ENCODE data around the gene DCHS2.

DNA sequence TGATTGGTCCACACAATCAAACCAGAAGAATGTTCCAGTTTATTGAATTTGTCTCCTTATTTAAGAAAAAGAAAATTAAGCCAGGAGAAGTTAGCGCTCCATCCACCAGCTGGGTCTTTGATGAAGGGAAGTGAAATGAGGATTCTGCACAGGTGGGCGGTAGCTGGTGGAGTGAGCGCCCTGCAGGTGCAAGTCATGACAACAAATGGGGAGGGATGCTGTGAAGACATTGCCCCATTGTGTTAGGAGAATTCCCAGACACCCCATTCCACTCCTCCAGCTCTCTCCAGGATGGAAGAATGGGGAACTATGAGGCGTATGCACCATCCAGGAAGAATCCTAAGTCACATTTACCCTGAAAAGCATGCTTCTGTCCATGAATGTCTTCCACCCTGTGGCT lies 35.7 kb upstream of the DCHS2 start:
- TF ChIP-seq, protein P1, sequence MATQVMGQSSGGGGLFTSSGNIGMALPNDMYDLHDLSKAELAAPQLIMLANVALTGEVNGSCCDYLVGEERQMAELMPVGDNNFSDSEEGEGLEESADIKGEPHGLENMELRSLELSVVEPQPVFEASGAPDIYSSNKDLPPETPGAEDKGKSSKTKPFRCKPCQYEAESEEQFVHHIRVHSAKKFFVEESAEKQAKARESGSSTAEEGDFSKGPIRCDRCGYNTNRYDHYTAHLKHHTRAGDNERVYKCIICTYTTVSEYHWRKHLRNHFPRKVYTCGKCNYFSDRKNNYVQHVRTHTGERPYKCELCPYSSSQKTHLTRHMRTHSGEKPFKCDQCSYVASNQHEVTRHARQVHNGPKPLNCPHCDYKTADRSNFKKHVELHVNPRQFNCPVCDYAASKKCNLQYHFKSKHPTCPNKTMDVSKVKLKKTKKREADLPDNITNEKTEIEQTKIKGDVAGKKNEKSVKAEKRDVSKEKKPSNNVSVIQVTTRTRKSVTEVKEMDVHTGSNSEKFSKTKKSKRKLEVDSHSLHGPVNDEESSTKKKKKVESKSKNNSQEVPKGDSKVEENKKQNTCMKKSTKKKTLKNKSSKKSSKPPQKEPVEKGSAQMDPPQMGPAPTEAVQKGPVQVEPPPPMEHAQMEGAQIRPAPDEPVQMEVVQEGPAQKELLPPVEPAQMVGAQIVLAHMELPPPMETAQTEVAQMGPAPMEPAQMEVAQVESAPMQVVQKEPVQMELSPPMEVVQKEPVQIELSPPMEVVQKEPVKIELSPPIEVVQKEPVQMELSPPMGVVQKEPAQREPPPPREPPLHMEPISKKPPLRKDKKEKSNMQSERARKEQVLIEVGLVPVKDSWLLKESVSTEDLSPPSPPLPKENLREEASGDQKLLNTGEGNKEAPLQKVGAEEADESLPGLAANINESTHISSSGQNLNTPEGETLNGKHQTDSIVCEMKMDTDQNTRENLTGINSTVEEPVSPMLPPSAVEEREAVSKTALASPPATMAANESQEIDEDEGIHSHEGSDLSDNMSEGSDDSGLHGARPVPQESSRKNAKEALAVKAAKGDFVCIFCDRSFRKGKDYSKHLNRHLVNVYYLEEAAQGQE (IDR thresholded peaks at IDR 0.05; ENCODE audit: insufficient read depth in 1 of 2, low read depth in 2 of 2, low read length in 2 of 2), result no peak
- no peak for TF ChIP-seq POLR2AphosphoS5 (IDR thresholded peaks at IDR 0.05; ENCODE audit: low read depth, low read length)
- TF ChIP-seq TAF1 (IDR thresholded peaks at IDR 0.05; ENCODE audit: borderline replicate concordance, insufficient read depth, low read length), result no peak
